GM19099 (cell line): Measurements from ENCODE around the gene AHRR.
A peak's percentile ranks its signal among the peaks of the same experiment; 100 is the strongest.

Experiments used
- POLR2A ChIP-seq: IDR thresholded peaks from 3 replicates; pipeline ENCODE4 v1.6.1; 2011; ENCODE audit warnings: low read depth; ENCODE audit not compliant: insufficient read length; ENCODE audit errors: extremely low read depth

The AHRR gene

DNA sequence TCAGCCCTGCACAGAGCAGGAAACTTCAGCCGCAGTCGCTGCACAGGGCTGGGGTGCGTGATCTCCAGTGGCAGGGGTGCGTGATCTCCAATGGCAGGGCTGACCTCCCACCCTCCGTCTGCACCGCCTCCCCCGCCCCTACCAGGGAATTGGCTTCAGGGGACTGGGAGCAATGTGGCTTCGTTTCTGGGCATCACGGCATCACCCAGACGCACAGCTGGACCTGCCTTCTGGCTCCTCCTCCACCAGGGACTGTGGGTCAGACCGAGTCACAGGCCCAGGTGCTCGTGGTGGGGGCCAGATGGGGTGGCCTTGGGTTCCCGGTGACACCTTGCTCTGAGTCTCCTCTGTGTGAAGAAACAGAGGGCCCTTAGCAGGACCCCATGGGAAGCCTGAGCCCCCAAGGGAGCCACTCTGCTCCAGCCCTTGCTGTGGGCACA is 51.1 kb downstream of the AHRR start:
- no peak for TF ChIP-seq POLR2A

DNA sequence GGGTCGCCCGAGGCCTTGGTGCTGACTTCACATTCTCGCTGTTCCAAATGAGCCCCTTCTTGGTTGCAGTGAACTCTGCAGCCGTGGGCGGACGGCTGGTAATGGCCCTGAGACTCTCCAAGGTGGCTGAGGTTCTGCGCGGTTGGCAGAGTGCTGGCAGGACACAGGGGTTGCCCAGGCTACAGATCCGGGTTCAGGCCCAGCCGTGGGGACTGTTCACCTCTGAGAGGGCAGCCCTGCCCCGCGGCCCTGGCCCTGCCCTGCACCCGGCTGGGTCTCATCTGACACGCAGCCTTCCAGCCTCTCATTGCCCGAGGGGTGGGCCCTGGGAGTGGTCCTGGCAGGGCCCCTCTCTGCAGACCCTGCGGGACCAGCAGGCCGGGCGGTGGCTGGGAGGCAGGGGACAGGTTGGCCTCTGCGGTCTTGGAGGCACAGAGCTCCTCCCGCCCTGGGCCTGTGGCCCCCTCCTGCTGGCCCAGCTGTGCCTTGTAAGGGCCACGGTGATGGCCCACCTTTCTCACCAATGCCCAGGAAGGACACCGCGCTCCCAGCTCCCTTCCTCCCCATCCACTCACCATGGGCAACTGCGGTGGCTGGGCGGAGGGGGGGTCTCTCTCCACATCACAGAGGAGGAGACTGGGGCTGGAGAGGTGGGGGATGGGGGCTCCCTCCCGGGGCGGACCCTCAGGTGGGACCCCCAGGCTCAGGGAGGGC is 51.6 kb downstream of the AHRR start:
- TF ChIP-seq POLR2A: no peak

DNA sequence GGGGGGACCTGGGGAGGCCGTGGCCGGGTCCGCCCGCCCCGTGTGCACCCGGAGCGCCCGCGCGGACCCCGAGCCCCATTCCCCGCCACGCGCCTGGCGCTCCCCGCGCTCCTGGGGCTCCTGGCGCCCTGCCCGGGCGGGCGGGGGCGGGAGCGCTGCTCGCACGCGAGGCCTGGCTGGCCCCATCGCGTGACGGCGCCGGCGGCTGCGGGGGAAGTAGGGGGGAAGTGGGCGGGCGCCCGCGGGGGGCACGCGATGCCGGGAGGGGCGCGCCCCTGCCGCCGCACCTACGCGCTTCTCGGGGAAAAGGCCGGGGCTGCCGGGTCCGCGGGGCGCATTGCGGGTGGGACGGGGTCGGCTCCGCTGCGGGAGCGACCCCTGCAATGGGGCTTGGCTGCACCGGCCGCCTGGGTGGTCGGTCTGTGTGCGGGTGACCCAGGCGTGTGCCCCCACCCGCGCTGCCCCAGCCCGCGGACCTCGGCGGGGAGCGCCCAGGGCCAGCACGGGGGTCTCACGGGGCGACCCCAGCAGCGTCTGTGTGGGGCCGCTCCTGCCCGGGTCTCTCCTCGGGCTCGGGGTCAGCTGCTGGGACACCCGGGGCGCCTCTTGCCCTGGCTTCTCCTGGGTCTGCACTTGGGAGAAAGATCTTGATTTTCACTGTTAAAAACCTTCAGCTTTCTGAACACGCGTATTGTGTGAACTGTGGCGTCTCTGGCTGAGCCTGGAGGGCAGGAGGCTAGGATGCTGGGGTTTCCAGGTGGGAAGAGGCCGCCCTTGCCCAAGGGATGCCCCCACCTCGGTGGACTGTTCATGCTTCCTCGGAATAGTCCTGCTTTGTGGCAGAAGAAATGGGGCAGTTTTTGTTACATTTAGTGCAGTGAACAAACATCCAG is 52.4 kb downstream of the AHRR start:
- peak; percentile 50 for TF ChIP-seq POLR2A

DNA sequence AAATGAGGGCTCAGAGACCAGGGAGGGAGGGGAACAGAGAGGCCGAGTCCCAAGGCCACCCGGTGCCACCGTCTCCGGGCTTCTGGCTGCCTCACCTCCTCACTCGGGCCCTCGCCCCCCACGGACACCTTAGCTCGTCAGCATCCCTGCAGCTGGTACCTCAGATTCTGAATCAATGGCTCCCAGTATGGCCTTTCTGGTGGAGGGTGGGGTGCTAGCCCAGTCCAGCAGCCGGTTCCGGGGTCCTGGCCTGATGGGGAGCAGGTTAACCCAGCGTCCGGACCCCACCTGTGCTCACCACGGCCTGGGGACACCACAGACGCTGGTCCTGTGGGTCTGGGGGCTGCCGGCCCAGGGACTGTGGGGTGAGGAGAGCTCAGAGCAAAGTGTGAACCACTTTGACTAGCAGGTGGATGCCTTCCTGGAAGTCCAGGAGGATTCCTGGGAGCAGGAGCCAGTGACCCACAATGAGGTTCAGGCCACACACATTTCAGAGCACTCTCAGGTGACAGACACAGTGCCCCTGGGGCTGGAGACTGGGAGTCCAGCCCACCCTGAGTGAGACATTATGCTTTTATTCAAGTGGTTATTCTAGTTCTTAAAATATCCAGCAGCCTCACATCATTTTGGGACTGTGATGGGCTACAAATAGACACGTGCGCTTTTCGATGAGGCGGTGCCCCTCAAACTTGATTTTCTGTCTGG is 53.3 kb downstream of the AHRR start:
- peak; percentile 23 for TF ChIP-seq POLR2A

DNA sequence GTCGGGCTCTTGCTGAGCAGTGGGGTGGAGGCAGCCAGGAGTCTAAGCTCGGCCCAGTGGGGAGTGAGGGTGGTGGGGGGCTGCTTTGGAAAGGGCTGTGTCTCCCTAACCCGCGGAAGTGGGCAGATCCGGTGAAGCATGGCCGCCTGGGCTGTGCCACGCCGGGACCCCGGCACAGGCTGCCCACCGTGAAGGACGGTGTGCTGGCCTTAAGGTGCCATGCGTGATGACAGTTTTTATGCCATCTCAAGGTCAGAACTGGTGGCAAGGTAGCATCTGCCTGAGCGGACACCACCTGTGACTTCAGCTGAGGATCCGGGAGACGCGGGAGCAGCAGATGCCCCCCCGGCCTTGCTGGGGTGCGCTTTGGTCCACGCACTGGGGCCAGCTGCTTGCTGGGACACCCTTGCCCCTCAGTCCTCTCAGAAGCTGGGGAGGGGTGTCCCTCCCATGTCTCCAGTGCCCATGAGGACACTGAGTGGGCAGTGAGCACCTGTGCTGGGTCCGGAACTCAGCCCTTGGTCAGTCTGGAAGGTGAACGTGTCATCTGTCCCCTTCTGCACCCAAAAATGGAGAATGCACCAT is 53.9 kb downstream of the AHRR start:
- no peak for TF ChIP-seq POLR2A

DNA sequence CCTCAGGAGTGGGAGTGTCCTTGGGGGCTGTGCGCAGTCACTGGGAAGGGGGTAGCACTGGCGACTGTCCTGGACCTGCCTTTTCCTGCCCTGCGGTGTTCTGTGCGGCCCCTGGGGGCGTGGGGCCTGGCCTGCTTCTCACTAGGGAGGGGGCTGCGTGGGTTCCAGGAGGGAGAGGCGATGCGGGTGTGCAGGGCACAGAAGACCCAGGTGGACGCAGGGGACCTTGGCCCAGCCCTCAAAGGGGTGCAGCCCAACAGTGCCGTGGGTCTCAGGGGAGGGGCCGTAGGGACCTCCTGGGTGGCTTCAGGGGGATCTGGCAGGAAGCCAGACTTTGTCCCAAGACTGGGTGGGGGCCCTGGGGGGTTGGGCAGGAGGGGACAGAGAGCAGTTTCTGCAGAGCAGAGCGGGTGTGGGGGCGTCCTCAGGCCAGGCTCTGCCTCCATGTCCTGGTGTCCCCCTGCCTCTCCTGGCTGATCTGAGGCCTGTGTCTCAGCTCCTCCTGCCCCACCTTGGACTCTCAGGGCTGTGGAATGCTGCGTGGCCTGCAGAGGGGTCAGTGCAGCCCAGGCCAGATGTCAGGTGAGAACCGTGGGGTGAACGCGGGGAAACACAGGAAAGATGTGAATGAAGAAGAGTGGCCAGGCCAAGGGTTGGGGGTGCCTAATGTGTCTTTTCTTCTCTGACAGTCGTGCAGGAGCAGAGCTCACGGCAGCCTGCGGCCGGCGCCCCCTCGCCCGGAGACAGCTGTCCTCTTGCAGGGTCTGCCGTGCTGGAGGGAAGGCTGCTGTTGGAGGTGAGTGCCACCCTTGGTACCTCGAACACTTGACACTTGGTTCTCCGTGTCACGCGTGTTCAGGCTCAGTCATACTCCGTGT is 54.6 kb downstream of the AHRR start:
- TF ChIP-seq POLR2A: no peak

DNA sequence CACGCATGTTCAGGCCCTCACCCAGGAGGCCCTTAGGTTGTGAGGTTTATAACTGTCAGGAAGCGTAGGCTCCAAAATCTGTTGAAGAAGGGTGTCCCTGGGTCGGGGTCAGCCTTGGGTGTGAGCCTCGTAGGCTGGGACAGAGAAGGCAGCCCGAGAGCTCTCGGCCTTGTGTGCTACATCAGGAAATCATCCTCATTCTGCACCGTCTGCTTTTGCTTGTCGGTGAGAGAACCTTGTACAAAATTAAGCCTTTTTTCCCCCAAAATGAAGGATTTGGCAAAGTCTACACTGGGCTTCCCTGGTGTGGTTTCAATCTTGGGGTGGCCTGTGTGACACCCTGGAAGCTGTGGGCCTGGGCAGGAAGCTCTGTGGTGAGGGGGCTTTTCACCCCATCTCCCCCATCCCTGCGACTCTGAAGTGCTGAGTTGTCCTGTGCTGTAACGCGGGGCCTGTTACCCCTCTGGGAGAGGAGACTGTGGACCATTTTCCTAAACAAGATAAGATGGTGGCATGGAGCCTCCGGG is 55.3 kb downstream of the AHRR start:
- no peak for TF ChIP-seq POLR2A

DNA sequence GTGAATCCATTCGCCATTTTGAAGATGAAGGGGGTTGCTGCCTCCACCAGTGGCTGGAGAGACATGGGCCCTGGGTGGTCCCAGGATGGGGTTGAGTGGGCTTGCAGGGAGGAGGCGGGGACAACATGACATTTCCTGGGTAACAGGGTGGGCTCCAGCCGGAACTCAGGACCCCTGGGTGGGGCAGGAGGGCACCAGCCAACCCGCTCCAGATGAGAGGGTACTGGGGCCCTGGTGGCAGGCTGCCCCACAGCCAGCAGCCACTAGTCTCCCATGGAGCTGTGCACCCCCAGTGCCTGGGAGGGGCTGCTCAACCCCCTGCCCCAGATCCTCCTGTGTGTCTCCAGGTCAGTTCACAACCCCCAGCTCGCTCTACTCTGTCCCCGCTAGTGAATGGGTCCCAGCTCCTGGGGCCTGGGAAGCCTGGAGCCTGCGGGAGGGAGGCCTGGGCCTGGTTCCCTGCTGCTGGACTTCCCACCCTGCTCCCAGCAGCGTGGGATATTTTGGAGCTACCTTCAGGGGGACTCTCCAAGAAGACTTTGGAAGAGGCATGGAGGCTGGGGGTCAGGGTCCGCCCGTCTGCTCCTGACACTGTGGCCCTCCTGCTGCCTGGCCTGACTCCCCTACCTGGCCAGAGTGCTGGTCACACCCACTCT is 55.9 kb downstream of the AHRR start:
- no peak for TF ChIP-seq POLR2A

DNA sequence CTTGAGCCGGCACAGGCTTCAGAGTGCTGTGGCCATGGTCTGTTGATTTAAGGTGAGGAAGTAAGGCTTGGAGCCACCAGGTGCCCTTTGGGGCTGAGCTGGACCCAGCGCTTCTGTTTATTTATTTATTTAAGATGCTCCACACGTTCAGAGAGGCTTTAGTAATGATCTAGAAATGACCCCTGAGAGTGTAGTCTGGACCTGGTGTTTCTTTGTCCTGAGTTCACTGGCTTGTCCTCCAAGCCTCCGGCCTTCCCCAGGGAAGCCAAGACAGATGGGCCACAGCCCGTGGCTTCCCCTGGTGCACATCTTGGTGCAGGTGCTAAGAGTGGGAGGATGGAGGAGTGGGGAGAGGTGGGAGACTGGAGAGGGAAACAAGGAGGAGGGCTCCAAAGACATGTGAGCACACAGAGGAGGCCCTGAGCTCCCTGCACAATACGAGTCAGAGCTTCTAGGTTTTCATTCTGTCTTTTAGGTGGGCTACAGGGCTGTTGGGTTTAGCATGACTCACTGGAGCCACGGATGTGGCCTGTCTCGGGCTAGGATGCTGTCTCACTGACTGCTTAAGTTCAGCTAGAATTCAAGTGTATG is 56.9 kb downstream of the AHRR start:
- TF ChIP-seq POLR2A: no peak

DNA sequence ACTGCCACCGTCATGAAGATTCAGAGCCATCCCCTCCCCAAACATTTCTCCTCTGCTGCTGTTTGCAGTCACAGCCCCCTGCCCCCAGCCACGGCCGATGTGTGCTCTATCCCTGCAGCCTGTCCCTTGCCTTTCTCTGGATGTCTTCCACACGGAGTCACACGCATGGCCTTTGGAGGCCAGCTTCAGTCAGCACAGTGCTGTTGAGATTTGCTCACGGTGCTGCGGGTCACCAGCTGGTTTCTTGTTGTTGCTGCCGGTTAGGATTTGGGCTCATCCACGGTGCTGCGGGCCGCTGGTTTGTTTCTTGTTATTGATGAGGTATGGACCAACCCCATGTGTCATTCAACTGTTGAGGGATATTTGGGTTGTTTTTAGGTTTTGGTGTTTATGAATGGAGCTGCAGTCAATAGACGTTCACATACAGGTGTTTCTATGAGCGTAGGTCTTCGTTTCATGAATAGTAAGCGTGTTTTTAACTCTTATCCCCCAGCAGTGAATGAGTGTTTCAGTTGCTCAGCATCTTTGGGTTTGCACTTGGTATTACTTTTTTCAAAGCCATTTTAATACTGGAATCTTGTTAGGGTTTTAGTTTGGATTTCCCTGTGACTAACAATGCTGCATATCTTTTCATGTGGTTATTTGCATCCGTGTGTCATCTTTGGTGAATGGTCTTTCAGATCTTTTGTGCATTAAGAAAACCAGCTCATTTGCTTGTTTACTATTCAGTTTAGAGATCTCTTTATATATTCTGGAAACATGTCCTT is 57.6 kb downstream of the AHRR start:
- TF ChIP-seq POLR2A: no peak

DNA sequence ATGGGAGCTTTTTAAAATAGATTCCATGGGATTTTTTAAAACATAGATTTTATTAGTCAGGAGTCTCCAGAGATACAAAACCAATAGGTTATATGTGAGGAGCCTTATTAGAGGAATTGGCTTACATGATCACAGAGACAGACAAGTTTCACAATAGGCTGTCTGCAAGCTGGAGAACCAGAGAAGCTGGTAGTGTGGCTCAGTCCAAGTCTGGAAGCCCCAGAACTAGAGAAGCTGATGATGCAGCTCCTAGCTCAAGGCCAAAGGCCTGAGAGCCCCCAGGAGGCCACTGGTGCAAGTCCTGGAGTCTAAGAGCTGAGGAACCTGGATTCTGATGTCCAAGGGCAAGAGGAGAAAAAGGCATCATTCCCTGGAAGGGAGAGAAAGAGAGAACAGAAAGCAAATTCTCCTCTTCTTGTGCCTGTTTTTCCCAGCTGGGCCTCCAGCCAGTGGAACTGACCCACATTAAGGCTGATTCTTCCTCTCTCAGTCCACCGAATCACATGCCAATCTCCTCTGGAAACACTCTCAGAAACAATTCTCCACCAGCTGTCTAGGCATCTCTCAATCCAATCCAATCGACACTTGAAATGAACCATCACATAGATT is 59.3 kb downstream of the AHRR start:
- no peak for TF ChIP-seq POLR2A

DNA sequence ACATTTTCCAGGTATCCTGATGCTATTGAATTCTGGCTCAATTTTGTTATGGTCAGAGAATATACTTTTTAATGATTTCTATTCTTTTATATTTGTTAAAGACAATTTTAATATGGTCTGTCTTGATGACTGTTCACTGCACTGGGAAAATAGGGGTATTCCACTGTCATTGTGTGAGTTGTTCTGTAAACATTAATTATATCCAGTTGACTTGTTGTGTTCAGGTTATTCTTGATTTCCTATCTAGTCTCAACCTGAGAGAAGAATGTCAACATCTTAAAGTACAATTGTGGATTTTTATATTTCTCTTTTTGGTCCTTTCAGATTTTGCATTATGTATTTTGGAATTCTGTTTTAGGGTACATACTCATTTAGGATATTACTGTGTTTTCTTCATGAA is 61.6 kb downstream of the AHRR start:
- no peak for TF ChIP-seq POLR2A
